Neural cell (in vitro differentiated cells): ENCODE data around the gene CACNA1C. TPM values are rescaled to one million over a fixed set of nuclear protein-coding genes. Genes with fewer than 3 reads are reported as not detected.

Source experiments
- H2AFZ ChIP-seq: fragments of 200-600, 300-800 bp; sonication (generic), shearing (Covaris generic); 2 replicates; pipeline ENCODE4 v1.6.0; 2014; ENCODE audit warnings: low read depth, mild to moderate bottlenecking, antibody characterized with exemption, low read length, moderate library complexity
- H3F3A ChIP-seq: fragments of 200-600 bp; shearing (Covaris generic); 2 replicates; pipeline ENCODE4 v1.6.1; 2016; ENCODE audit warnings: mild to moderate bottlenecking, moderate library complexity, mixed read lengths, antibody characterized with exemption, low read length; ENCODE audit not compliant: insufficient read depth, poor library complexity, severe bottlenecking
- H3K27ac ChIP-seq: fragments of 200-600, 300-800 bp; sonication (generic), shearing (Covaris generic); 2 replicates; pipeline ENCODE4 v1.5.1; 2014; ENCODE audit warnings: mild to moderate bottlenecking, low read length, moderate library complexity
- H3K27me3 ChIP-seq: fragments of 300-800, 200-600 bp; sonication (generic), shearing (Covaris generic); 2 replicates; pipeline ENCODE4 v1.6.0; 2014; ENCODE audit warnings: mild to moderate bottlenecking, low read depth, low read length, moderate library complexity; ENCODE audit not compliant: insufficient read depth
- H3K36me3 ChIP-seq: fragments of 300-800, 200-600 bp; sonication (generic), shearing (Covaris generic); 2 replicates; pipeline ENCODE4 v1.5.1; 2014; ENCODE audit warnings: mild to moderate bottlenecking, antibody characterized with exemption, low read length, moderate library complexity; ENCODE audit not compliant: insufficient read depth
- H3K4me2 ChIP-seq: fragments of 300-800, 200-600 bp; sonication (generic), shearing (Covaris generic); 2 replicates; pipeline ENCODE4 v1.6.0; 2014; ENCODE audit warnings: mild to moderate bottlenecking, low read length
- H3K4me3 ChIP-seq: fragments of 300-800, 200-600 bp; sonication (generic), shearing (Covaris generic); 2 replicates; pipeline ENCODE4 v1.5.1; 2014; ENCODE audit warnings: mild to moderate bottlenecking, low read length, moderate library complexity
- H3K79me2 ChIP-seq: fragments of 200-600 bp; shearing (Covaris generic); replicated peaks from 2 replicates; pipeline ENCODE4 v1.6.0; 2014; ENCODE audit warnings: mild to moderate bottlenecking, low read length, moderate library complexity; ENCODE audit not compliant: insufficient read depth
- H3K9ac ChIP-seq: fragments of 300-800, 200-600 bp; sonication (generic), shearing (Covaris generic); 2 replicates; pipeline ENCODE4 v1.6.1; 2016; ENCODE audit warnings: mild to moderate bottlenecking, low read length, mixed read lengths
- H3K9me2 ChIP-seq: fragments of 200-600 bp; shearing (Covaris generic); 2 replicates; pipeline ENCODE4 v1.6.1; 2016; ENCODE audit warnings: mild to moderate bottlenecking, low read length, mixed read lengths; ENCODE audit not compliant: insufficient read depth
- H3K9me3 ChIP-seq: fragments of 200-600, 300-800 bp; sonication (generic), shearing (Covaris generic); 2 replicates; pipeline ENCODE4 v1.6.1; 2016; ENCODE audit warnings: mild to moderate bottlenecking, mixed run types, low read length, moderate library complexity, mixed read lengths
- H4K20me1 ChIP-seq: fragments of 200-600 bp; shearing (Covaris generic); 2 replicates; pipeline ENCODE4 v1.6.1; 2016; ENCODE audit warnings: mild to moderate bottlenecking, mixed run types; ENCODE audit not compliant: insufficient read depth
- CTCF ChIP-seq: fragments of 450-650 bp; IDR thresholded peaks from 2 replicates; pipeline ENCODE4 v1.5.1; 2014; ENCODE audit warnings: antibody characterized with exemption, mild to moderate bottlenecking, moderate library complexity; ENCODE audit not compliant: poor library complexity, severe bottlenecking
- EP300 ChIP-seq: fragments of 450-650 bp; conservative IDR thresholded peaks from 2 replicates; pipeline ENCODE4 v1.6.1; 2014; ENCODE audit warnings: antibody characterized with exemption, mild to moderate bottlenecking, moderate library complexity; ENCODE audit not compliant: poor library complexity, severe bottlenecking
- EZH2 ChIP-seq: fragments of 200-600, 300-800 bp; shearing (Covaris generic), sonication (generic); IDR thresholded peaks from 2 replicates; pipeline ENCODE4 v1.6.1; 2014; ENCODE audit warnings: antibody characterized with exemption, low read length, borderline replicate concordance, mild to moderate bottlenecking; ENCODE audit not compliant: insufficient read depth, poor library complexity, severe bottlenecking
- MXI1 ChIP-seq: fragments of 450-650 bp; conservative IDR thresholded peaks from 2 replicates; pipeline ENCODE4 v1.6.1; 2014; ENCODE audit warnings: antibody characterized with exemption, mild to moderate bottlenecking; ENCODE audit not compliant: poor library complexity, severe bottlenecking
- POLR2AphosphoS5 ChIP-seq: IDR thresholded peaks from 2 replicates; pipeline ENCODE4 v1.6.1; 2012
- RAD21 ChIP-seq: fragments of 450-650 bp; conservative IDR thresholded peaks from 2 replicates; pipeline ENCODE4 v1.6.1; 2014; ENCODE audit warnings: antibody characterized with exemption, mild to moderate bottlenecking, moderate library complexity
- SMC3 ChIP-seq: fragments of 450-650 bp; conservative IDR thresholded peaks from 2 replicates; pipeline ENCODE4 v1.6.1; 2014; ENCODE audit warnings: antibody characterized with exemption, mild to moderate bottlenecking, moderate library complexity; ENCODE audit not compliant: poor library complexity
- TAF1 ChIP-seq: IDR thresholded peaks from 2 replicates; pipeline ENCODE4 v1.6.1; 2012; ENCODE audit warnings: low read depth
- polyA plus RNA-seq: library from polyadenylated mRNA; depleted of rRNA; stranded (reverse); fragments of >200 nt; gene quantifications from 2 replicates; pipeline ENCODE4 v1.2.3, GENCODE V29; 2014
- TF ChIP-seq, protein P1 (sequence below): IDR thresholded peaks from 2 replicates; pipeline ENCODE4 v1.6.1; 2012; ENCODE audit warnings: borderline replicate concordance

CACNA1C gene
- polyA plus RNA-seq, 1 donor from 2014 or later, result 9.7 TPM

- no peaks in the 10 kb centered on the region for H3K79me2 ChIP-seq
- H3F3A ChIP-seq, result no peaks in the 10 kb centered on the region
- no peaks in the 10 kb centered on the region for H3K27me3 ChIP-seq
- TF ChIP-seq, protein P1, sequence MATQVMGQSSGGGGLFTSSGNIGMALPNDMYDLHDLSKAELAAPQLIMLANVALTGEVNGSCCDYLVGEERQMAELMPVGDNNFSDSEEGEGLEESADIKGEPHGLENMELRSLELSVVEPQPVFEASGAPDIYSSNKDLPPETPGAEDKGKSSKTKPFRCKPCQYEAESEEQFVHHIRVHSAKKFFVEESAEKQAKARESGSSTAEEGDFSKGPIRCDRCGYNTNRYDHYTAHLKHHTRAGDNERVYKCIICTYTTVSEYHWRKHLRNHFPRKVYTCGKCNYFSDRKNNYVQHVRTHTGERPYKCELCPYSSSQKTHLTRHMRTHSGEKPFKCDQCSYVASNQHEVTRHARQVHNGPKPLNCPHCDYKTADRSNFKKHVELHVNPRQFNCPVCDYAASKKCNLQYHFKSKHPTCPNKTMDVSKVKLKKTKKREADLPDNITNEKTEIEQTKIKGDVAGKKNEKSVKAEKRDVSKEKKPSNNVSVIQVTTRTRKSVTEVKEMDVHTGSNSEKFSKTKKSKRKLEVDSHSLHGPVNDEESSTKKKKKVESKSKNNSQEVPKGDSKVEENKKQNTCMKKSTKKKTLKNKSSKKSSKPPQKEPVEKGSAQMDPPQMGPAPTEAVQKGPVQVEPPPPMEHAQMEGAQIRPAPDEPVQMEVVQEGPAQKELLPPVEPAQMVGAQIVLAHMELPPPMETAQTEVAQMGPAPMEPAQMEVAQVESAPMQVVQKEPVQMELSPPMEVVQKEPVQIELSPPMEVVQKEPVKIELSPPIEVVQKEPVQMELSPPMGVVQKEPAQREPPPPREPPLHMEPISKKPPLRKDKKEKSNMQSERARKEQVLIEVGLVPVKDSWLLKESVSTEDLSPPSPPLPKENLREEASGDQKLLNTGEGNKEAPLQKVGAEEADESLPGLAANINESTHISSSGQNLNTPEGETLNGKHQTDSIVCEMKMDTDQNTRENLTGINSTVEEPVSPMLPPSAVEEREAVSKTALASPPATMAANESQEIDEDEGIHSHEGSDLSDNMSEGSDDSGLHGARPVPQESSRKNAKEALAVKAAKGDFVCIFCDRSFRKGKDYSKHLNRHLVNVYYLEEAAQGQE, result no peak
- TF ChIP-seq TAF1, result no peak
- no peak for TF ChIP-seq MXI1
- no peak overlapping the region for H3K4me3 ChIP-seq
- H3K4me2 ChIP-seq, result no peak overlapping the region
- no peak overlapping the region for H3K27ac ChIP-seq
- no peaks in the 10 kb centered on the region for H4K20me1 ChIP-seq
- peaks cover 10% of the 10 kb centered on the region for H3K36me3 ChIP-seq
- no peak overlapping the region for H2AFZ ChIP-seq
- no peak overlapping the region for H3K9ac ChIP-seq
- H3K9me2 ChIP-seq, result no peaks in the 10 kb centered on the region
- H3K9me3 ChIP-seq, result no peaks in the 10 kb centered on the region
These were observed 529.8 kb downstream of the CACNA1C start for GRCh38 chr12:2582631-2583030.

DNA sequence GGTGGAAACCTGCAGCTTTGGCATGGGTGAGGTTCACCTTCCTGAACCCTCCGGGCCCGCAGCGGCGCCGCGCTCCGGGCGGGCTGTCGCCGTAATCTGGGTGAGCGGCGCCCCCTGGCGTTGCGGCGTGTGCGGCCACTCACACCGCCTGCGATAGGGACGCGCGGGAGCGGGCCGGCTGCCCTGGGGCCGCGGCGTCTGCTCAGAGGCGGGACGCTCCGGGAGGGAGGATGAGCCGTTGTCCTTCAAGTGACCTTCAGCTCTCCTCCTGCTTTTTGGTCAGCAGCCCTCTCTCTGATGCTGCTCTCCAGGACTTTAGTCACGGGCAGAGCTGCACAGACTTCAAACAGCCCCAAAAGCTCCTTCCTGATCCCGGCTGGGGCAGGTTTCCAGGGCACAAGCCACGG lies 530.3 kb downstream of the CACNA1C start:
- H3K9me2 ChIP-seq, result no peaks in the 10 kb centered on the region
- H3K27me3 ChIP-seq, result no peaks in the 10 kb centered on the region
- H3K79me2 ChIP-seq, result no peaks in the 10 kb centered on the region
- TF ChIP-seq EP300 (no peak), CTCF (peak; percentile 80), EZH2 (no peak), TAF1 (no peak), MXI1 (no peak), RAD21 (peak; percentile 86), POLR2AphosphoS5 (no peak), SMC3 (peak; percentile 88)
- TF ChIP-seq, protein P1, result no peak
- no peak overlapping the region for H3K27ac ChIP-seq
- no peaks in the 10 kb centered on the region for H3K9me3 ChIP-seq
- H2AFZ ChIP-seq, result no peak overlapping the region
- H3K9ac ChIP-seq, result no peak overlapping the region
- no peaks in the 10 kb centered on the region for H3F3A ChIP-seq
- no peak overlapping the region for H3K4me3 ChIP-seq
- H3K36me3 ChIP-seq, result peaks cover 10% of the 10 kb centered on the region
- no peaks in the 10 kb centered on the region for H4K20me1 ChIP-seq
- H3K4me2 ChIP-seq, result no peak overlapping the region
